GM19043 (cell line): ENCODE results near the gene MYH3.

Experiments
- ATAC-seq: cut with Tn5 transposase; IDR thresholded peaks from one replicate; pipeline ENCODE4 v1.9.1; 2021; ENCODE audit warnings: low read depth; ENCODE audit not compliant: unreplicated experiment

The MYH3 gene

DNA sequence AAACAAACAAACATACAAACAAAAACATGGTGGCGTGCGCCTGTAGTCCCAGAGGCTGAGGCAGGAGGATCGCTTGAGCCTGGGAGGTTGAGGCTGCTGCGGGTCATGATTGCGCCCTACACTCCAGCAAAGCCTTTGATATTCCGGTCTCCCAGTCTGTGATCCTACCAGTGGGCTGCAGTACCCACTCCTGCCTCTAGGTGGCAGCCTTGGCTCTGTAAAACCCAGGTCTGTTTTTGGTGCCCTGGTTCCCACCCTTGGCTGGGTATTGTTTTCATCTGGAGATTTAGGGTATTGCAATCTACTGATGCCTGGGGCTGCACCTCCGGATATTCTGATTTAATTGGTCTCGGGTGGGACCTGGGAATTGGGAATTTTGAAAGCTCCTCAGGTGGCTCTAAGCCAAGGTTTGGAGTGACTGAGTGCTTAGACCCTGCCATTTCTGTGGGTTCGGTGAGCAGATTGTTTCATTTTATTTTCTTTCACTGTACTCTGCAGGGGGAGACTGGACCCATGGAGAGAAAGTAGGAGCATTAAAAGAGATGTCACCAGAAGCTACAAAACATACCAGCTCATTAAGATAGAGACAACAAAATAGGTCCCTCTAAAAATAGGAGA is 40.5 kb downstream of the MYH3 start:
- ATAC-seq = no peak

DNA sequence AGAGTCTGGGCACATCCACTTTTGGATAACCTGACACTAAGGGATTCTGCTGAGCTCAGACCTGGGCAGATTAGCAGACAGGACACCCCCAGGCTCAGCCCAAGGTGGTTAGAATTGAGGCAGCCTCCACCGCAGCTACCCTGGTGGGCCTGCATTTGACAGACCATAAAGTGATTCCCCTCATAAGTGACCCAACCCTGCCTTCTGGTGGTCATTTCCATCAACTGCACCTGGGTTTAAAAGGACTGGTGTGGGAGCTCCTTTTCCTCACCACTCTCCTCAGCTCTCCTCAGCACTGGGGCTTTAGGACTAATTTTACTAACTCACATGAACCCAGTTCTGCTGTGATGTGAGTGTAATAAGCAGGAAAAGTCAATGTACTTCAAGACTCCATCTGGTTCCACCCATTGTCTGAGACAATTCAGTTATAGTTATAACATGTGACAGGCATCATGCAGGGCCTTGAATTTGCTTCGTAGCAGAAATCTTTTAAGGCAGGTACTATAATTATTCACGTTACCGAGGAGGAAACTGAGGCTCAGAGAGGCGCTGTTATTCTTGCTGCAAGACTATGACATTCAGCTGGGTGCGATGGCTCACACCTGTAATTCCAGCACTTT is 42.5 kb downstream of the MYH3 start:
- ATAC-seq = no peak

- ATAC-seq = no peak
Measured at GRCh38 chr17:10613775-10614513, 43.2 kb downstream of the MYH3 start.

GRCh38 chr17:10612957-10613744 is 44.0 kb downstream of the MYH3 start:
- ATAC-seq = no peak

GRCh38 chr17:10610884-10611283 is 46.2 kb downstream of the MYH3 start:
- no peak for ATAC-seq

DNA sequence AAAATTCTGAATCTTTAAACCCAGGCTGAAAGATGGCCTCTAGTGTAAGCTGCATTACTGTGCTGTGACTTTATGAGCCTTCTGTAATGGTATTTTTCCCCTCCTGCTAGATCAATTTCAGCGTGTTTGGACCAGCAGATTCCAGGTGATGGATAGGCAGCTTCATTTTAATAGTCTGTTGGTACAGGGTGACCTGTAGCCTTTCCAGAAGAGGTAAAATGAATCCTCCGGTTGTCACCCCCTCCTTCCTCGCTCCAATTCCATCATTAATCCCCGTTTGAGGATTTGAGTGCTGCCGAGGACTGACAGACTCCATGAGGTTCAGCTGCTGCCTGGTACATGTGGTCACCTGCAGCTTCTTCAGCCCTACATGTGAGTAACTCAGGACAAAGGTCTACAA is 48.9 kb downstream of the MYH3 start:
- no peak for ATAC-seq

- ATAC-seq = no peak
Measured at GRCh38 chr17:10606110-10606509, 51.0 kb downstream of the MYH3 start.

DNA sequence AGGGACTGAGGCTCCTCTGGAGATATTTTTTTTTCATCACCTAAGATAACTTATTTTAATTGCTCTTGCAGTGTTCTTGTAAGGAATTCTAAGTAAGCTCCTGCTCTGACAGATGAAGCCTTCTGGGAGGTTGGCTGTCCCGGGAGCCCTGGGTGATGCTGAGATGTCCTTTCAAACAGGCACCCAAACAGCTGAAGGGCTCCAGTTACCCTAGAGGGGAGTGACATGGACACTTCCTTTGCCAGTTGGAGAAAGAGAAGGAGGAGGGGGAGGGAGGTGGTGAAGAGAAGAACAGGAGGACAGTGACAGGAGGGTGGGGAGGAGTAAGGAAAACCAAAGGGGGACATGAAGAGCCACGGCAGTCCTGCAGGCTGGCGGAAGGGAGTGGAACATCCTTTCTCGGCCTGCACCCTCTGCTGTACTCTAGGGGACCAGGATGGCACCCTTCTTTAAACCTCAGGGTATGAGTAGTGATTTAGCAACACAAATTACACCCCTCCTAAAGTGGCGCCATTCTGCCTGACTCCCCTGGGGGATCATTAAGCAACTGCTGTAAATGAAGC is 51.8 kb downstream of the MYH3 start:
- no peak for ATAC-seq

DNA sequence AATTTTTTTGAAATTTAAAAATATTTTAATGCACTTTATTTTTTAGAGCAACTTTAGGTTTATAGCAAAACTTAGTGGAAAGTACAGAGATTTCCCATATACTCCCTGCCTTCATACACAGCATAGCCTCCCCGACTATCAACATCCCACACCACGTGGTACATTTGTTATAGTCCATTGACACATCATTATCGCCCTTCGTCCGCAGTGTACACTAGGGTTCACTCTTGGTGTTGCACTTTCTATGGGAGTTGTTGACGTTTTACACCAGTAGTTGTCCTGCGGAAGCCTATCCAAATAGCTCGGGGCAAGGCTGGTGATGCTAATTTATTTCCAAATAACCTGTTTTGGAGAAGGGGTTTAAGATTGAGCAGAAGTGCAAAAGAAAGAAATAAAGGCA is 52.6 kb downstream of the MYH3 start:
- no peak for ATAC-seq

DNA sequence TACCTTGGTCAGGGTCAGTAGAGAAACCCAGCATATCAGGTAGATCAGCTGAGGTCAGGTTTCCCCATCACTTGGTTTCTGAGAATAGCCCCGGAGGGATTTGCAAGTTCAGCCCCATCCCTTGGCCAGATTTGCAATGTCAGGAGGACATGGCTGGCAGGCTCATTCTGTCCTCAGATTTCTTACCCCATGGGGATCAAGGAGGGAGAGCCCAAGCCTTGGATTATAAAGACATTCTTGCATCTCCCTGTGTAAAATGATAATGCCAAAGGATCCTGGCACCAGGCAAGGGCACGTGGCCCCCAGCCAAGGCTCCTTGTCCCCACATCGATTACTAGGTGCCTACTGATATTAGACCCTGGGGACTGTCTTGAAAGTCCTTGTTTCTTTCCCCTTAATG is 53.2 kb downstream of the MYH3 start:
- ATAC-seq = no peak

DNA sequence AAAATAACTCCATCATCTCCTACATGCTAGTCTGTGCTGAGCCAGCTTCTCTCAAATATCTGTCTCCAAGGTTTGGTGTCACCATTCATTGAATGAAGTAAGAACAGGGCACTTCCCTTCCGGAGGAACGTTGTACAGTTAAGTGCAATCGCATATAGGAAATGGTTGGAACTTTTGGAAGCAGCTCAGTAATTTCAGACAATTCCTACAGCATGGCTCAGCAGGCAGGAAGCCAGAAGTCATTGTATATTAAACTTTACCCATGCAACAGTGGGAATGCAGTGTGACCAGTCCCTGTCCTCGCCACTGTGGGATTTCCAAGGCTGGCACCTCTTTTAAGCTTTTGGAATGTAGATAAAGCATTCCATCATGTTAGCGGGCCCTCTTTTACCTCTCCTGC is 56.5 kb downstream of the MYH3 start:
- no peak for ATAC-seq

- ATAC-seq = no peak
Measured at GRCh38 chr17:10598621-10599020, 58.5 kb downstream of the MYH3 start.

DNA sequence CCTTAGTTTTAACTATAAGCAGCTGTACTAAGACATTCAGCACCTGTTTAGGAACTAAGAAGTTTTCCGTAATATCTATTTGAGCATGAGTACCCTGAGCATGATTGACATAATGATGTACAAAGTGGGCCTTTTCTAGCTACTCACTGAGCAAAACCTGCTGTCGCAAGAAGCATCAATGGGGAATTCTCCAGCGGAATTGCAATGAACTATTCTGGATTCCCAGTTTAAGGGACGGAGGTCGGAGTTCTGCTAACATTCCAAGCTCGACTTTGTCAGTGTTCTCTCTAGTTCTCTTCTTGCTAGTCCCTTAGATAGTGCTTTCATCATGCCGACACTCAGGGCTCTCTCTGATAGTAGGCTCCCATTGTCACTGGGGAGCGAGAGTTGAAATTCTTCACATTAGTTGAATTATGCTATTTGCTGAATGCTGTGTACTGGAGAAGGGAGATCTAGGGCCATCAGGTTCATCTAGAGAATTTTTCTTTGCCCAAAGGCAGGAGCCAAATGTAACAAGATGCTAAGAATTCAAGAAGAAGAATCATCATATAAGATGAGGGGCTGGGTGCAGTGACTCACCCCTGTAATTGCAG is 67.5 kb downstream of the MYH3 start:
- no peak for ATAC-seq

DNA sequence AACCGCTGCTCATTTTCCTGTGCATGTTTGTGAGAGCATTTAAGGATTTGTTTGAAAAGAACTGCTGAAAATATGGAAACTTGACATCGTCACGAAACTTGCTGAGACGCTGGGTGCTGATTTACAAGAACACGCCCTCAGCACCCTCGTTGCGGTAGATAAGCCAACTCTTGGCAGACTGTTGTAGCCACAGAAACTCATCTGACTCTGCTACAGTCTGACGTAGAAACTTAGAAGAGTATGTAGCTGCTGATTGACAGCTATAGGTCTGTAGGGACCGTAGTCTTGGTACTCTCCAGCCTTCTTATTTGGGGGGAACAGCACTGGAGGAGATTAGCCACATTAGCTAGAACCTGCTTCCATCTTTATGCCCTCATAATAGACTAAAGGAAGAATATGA is 71.6 kb downstream of the MYH3 start:
- ATAC-seq = no peak

GRCh38 chr17:10583834-10584233 is 73.3 kb downstream of the MYH3 start:
- ATAC-seq = no peak

DNA sequence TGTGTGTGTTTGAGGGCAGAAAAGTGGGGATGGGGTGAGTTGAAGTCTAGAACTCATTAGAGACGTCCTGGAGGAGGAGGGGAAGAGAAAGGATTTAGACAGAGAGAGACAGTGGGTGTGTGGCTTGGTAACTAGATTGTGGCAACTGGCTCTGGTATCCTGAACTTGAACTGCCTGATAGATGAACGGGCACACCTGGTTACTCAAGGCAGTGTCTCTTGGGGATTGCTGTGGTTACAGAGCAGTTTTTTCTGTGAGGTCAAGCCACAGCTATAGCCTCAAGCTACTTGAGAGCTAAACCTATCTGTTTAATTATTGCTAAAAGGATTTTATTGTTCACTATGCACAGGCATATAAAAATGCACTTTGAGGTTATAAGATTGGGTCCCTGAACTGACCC is 77.8 kb downstream of the MYH3 start:
- no peak for ATAC-seq
